PC-3 (cell line): Measurements from ENCODE around the gene ADAMTS4. TPM values are rescaled to one million over a fixed set of nuclear protein-coding genes. Genes with fewer than 3 reads are reported as not detected.

ENCODE experiments used
- ATAC-seq: fragments of 200-7000 bp; cut with Tn5 transposase; 2 replicates; pipeline ENCODE4 v1.9.1; 2020; ENCODE audit warnings: mild to moderate bottlenecking, moderate library complexity
- BruUV-seq: library from RNA; stranded (reverse); fragments of 400-500 nt; replicated peaks from 2 replicates; lab custom pipeline; 2021; lab: Mats Ljungman, UMichigan
- CTCF ChIA-PET: fragments of 300-600 bp; sonication (Branson Sonifier 250); formaldehyde crosslinking; loops from one replicate; lab custom pipeline; 2022; ENCODE audit warnings: antibody characterized with exemption; lab: Charles Lee
- POLR2A ChIA-PET: fragments of 300-600 bp; sonication (Branson Sonifier 250); formaldehyde crosslinking; loops from one replicate; lab custom pipeline; 2022; ENCODE audit warnings: antibody characterized with exemption; ENCODE audit not compliant: unreplicated experiment; lab: Charles Lee
- DNase-seq: peaks from one replicate; pipeline ENCODE4 v3.0.0-alpha.2; 2015
- H2AFZ ChIP-seq: fragments of 300-600 bp; sonication (generic); 2 replicates; pipeline ENCODE4 v1.6.0; 2016; ENCODE audit warnings: antibody characterized with exemption, low read length
- H3F3A ChIP-seq: fragments of 300-600 bp; sonication (generic); one replicate; pipeline ENCODE4 v1.6.0; 2017; ENCODE audit warnings: antibody characterized with exemption, low read length, control low read depth, mild to moderate bottlenecking; ENCODE audit not compliant: unreplicated experiment
- H3K27ac ChIP-seq: fragments of 300-600 bp; sonication (generic); 2 replicates; pipeline ENCODE4 v1.5.1; 2016; ENCODE audit warnings: mild to moderate bottlenecking, low read length
- H3K27me3 ChIP-seq: fragments of 300-600 bp; sonication (generic); 2 replicates; pipeline ENCODE4 v1.6.1; 2016; ENCODE audit warnings: low read length, mixed read lengths
- H3K36me3 ChIP-seq: fragments of 300-600 bp; sonication (generic); 2 replicates; pipeline ENCODE4 v1.6.1; 2016; ENCODE audit warnings: low read depth, mixed run types, low read length, mixed read lengths
- H3K4me1 ChIP-seq: fragments of 300-600 bp; sonication (generic); 2 replicates; pipeline ENCODE4 v1.5.1; 2016; ENCODE audit warnings: low read length; ENCODE audit not compliant: insufficient read depth
- H3K4me2 ChIP-seq: fragments of 300-600 bp; sonication (generic); 2 replicates; pipeline ENCODE4 v1.6.0; 2016; ENCODE audit warnings: low read length
- H3K4me3 ChIP-seq: fragments of 300-600 bp; sonication (generic); 2 replicates; pipeline ENCODE4 v1.5.1; 2016; ENCODE audit warnings: mild to moderate bottlenecking, low read length, mixed read lengths
- H3K79me2 ChIP-seq: fragments of 300-600 bp; sonication (generic); 2 replicates; pipeline ENCODE4 v1.6.1; 2017; ENCODE audit warnings: low read length, mixed read lengths
- H3K9ac ChIP-seq: fragments of 300-600 bp; sonication (generic); 2 replicates; pipeline ENCODE4 v1.6.0; 2016; ENCODE audit warnings: mild to moderate bottlenecking, low read length
- H3K9me2 ChIP-seq: fragments of 300-600 bp; sonication (generic); replicated peaks from 2 replicates; pipeline ENCODE4 v1.6.1; 2016; ENCODE audit warnings: mixed run types, low read length, mixed read lengths
- H3K9me3 ChIP-seq: fragments of 300-600 bp; sonication (generic); 2 replicates; pipeline ENCODE4 v1.6.1; 2016; ENCODE audit warnings: low read length, mixed read lengths
- H4K20me1 ChIP-seq: fragments of 300-600 bp; sonication (generic); 2 replicates; pipeline ENCODE4 v1.6.1; 2016; ENCODE audit warnings: low read length, mixed read lengths
- EZH2 ChIP-seq: fragments of 300-600 bp; sonication (generic); IDR thresholded peaks from one replicate; pipeline ENCODE4 v1.6.1; 2017; ENCODE audit warnings: antibody characterized with exemption, mild to moderate bottlenecking, low read length; ENCODE audit not compliant: unreplicated experiment
- EZH2phosphoT487 ChIP-seq: fragments of 300-600 bp; sonication (generic); IDR thresholded peaks from 2 replicates; pipeline ENCODE4 v1.6.1; 2018; ENCODE audit warnings: mild to moderate bottlenecking, antibody characterized with exemption, low read length, borderline replicate concordance
- intact Hi-C: fragments of 100-400 bp; cut with micrococcal nuclease; formaldehyde crosslinking; loops from 2 replicates; pipeline ENCODE4 v1.9.0; 2023
- total RNA-seq: library from RNA; depleted of rRNA; stranded (reverse); fragments of >200 nt; gene quantifications from 2 replicates; pipeline ENCODE4 v1.2.3, GENCODE V29; 2014
- TF ChIP-seq, protein P1 (sequence below): fragments of 300-600 bp; sonication (generic); conservative IDR thresholded peaks from 2 replicates; pipeline ENCODE4 v1.5.1; 2017; ENCODE audit warnings: antibody characterized with exemption, low read depth, mild to moderate bottlenecking, low read length

ADAMTS4 gene
- total RNA-seq, 1 experiment from 2014 or later = not detected

DNA sequence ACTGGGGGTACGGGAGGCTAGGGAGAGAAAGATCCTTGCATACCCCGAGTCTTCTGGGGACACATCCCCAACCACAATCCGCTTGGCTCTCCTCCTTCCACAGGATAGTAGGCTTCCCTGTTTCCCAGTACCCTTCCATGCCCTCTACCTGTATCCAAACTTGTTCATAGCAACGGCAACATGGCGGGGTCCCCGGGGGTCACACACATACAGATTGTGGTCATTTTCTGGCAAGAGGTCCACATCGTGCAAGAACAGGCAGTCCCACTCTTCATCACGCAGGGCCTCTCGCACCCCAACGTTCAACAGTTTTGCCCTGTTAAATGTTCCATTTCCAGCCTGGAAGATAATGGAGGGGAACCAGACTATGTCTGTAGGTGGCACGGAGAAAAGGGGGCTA lies 25.1 kb downstream of the ADAMTS4 start:
- Histone ChIP-seq H3K9me3 (no peaks in the 10 kb centered on the region), H3F3A (no peaks in the 10 kb centered on the region), H2AFZ (no peak overlapping the region), H3K79me2 (peaks cover 19% of the 10 kb centered on the region), H3K9ac (no peak overlapping the region), H4K20me1 (no peaks in the 10 kb centered on the region), H3K9me2 (no peaks in the 10 kb centered on the region), H3K36me3 (peaks cover 47% of the 10 kb centered on the region; the same call in 1 of the 2 replicates), H3K4me2 (no peak overlapping the region), H3K27ac (no peak overlapping the region), H3K4me1 (peaks cover 18% of the 10 kb centered on the region), H3K4me3 (no peak overlapping the region), H3K27me3 (no peaks in the 10 kb centered on the region)
- no TSS peak for BruUV-seq
- no peak for DNase-seq
- no peak for ATAC-seq
- POLR2A ChIA-PET = no interaction called here
- CTCF ChIA-PET = no interaction called here
- TF ChIP-seq, protein P1, sequence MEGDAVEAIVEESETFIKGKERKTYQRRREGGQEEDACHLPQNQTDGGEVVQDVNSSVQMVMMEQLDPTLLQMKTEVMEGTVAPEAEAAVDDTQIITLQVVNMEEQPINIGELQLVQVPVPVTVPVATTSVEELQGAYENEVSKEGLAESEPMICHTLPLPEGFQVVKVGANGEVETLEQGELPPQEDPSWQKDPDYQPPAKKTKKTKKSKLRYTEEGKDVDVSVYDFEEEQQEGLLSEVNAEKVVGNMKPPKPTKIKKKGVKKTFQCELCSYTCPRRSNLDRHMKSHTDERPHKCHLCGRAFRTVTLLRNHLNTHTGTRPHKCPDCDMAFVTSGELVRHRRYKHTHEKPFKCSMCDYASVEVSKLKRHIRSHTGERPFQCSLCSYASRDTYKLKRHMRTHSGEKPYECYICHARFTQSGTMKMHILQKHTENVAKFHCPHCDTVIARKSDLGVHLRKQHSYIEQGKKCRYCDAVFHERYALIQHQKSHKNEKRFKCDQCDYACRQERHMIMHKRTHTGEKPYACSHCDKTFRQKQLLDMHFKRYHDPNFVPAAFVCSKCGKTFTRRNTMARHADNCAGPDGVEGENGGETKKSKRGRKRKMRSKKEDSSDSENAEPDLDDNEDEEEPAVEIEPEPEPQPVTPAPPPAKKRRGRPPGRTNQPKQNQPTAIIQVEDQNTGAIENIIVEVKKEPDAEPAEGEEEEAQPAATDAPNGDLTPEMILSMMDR = no peak
- TF ChIP-seq EZH2phosphoT487 = no peak
- no peak for TF ChIP-seq EZH2
- intact Hi-C loops = no loop called here

DNA sequence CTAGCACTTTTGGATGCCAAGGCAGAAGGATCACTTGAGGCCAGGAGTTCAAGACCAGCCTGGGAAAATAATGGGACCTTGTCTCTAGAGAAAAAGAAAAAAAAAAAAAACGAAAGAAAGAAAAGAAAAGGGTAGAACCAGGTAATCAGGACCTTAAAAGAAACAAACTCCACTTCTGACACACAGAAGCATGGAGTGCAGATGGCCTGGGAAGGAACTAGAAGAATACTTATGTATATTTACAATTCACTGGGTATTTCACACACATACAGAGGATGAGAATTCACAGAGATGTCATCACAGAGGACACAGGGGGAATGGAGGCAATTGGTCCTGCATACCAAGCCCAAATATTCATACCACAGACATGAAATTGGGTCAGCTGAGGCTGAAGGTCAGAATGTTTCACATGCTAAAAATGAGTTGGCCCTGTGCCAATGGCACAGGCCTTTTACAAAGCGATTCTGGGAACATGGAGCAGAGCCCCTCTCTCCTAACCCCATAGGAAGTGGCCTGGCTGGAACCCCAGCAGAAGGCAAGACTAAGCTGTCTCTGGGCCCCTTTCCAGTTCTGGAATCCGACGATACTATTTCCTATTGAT lies 26.0 kb downstream of the ADAMTS4 start:
- Histone ChIP-seq H3K27ac (no peak overlapping the region), H3K4me3 (no peak overlapping the region), H3K79me2 (peaks cover 19% of the 10 kb centered on the region), H4K20me1 (no peaks in the 10 kb centered on the region), H3K27me3 (no peaks in the 10 kb centered on the region), H3K4me2 (no peak overlapping the region), H3K9me3 (no peaks in the 10 kb centered on the region), H3F3A (no peaks in the 10 kb centered on the region), H3K36me3 (peaks cover 47% of the 10 kb centered on the region; the same call in 1 of the 2 replicates), H3K9me2 (no peaks in the 10 kb centered on the region), H2AFZ (no peak overlapping the region), H3K4me1 (peaks cover 16% of the 10 kb centered on the region), H3K9ac (no peak overlapping the region)
- no TSS peak for BruUV-seq
- DNase-seq (no peak), ATAC-seq (no peak)
- intact Hi-C loops = no loop called here
- POLR2A ChIA-PET = interaction anchor here (0.9 kb wide), 1 partner anchor 9 kb away, joined by 12 read pairs; no protein-coding TSS in a partner anchor
- CTCF ChIA-PET = no interaction called here
- TF ChIP-seq, protein P1 = no peak
- TF ChIP-seq EZH2 = no peak
- TF ChIP-seq EZH2phosphoT487 = no peak

DNA sequence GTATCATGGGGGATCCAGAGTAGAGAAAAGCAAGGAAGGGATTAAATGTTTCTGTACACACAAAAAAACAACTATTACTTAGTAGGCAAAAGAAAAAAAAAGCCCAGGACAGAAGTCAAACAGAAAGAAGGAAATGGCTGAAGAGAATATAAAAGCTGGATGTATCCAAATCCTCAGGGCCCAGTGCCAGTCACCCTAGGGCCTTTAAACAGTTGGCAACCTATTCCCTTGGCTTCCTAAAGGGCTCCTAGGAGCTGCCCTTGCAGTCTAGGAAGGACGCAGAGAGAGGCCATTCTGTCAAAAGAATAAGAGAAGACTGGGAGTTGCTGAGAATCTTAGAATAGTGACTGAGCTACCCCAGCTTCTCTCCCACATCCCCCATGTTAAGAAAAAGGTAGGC lies 26.5 kb downstream of the ADAMTS4 start:
- intact Hi-C loops = no loop called here
- no peak for TF ChIP-seq EZH2phosphoT487
- no peak for TF ChIP-seq EZH2
- TF ChIP-seq, protein P1 = no peak
- CTCF ChIA-PET = no interaction called here
- Histone ChIP-seq H3K4me1 (peaks cover 11% of the 10 kb centered on the region; the same call in 1 of the 2 replicates), H2AFZ (no peak overlapping the region), H3F3A (no peaks in the 10 kb centered on the region), H3K79me2 (peaks cover 19% of the 10 kb centered on the region), H3K27ac (no peak overlapping the region), H3K4me3 (no peak overlapping the region), H4K20me1 (no peaks in the 10 kb centered on the region), H3K9me3 (no peaks in the 10 kb centered on the region), H3K27me3 (no peaks in the 10 kb centered on the region), H3K9me2 (no peaks in the 10 kb centered on the region), H3K9ac (no peak overlapping the region), H3K36me3 (peaks cover 47% of the 10 kb centered on the region; the same call in 1 of the 2 replicates), H3K4me2 (no peak overlapping the region)
- POLR2A ChIA-PET = interaction anchor here (0.9 kb wide), 1 partner anchor 10 kb away, joined by 12 read pairs; no protein-coding TSS in a partner anchor
- no TSS peak for BruUV-seq
- DNase-seq = no peak
- ATAC-seq = no peak
